T-helper 17 cell (primary cell): Measurements from ENCODE around the gene TBC1D19. TPM values are rescaled to one million over a fixed set of nuclear protein-coding genes. Genes with fewer than 3 reads are reported as not detected.
"Not testable (repeated sequence)": the region's sequence is repeated elsewhere in the genome, so short reads cannot be mapped to it uniquely, and the experiment has no call there.

Source experiments
- ATAC-seq: fragments of 150-1000 bp; cut with Tn5 transposase; 2 replicates; pipeline ENCODE4 v1.10.0; 2021; ENCODE audit warnings: mild to moderate bottlenecking, moderate library complexity
- DNase-seq, 3 donors: peaks; one replicate each; pipeline versions ENCODE4 v3.0.0 to v3.0.0-alpha.2; 2020 to 2021
- H3K9me3 ChIP-seq: one replicate; pipeline ENCODE4 v1.7.0; 2013; ENCODE audit warnings: low read length, mild to moderate bottlenecking; ENCODE audit not compliant: control insufficient read depth, poor library complexity, severe bottlenecking
- H3K27ac Mint-ChIP-seq: one replicate; pipeline ENCODE4 v1.8.0; 2022; ENCODE audit warnings: mild to moderate bottlenecking, moderate library complexity, mixed read lengths
- H3K27me3 Mint-ChIP-seq: one replicate; pipeline ENCODE4 v1.8.0; 2022; ENCODE audit warnings: mixed read lengths
- H3K36me3 Mint-ChIP-seq: one replicate; pipeline ENCODE4 v1.8.0; 2022; ENCODE audit warnings: low read depth, mixed read lengths
- H3K4me1 Mint-ChIP-seq: one replicate; pipeline ENCODE4 v1.8.0; 2022; ENCODE audit warnings: mild to moderate bottlenecking, mixed read lengths
- H3K4me3 Mint-ChIP-seq: one replicate; pipeline ENCODE4 v1.8.0; 2022; ENCODE audit warnings: mild to moderate bottlenecking, moderate library complexity, mixed read lengths
- total RNA-seq, 4 donors: library from RNA in 2 of 4; stranded (reverse) in 2 of 4; gene quantifications; one replicate each; pipeline ENCODE4 v1.2.3 and lab custom pipeline; 2022 to 2026

The TBC1D19 gene, protein sequence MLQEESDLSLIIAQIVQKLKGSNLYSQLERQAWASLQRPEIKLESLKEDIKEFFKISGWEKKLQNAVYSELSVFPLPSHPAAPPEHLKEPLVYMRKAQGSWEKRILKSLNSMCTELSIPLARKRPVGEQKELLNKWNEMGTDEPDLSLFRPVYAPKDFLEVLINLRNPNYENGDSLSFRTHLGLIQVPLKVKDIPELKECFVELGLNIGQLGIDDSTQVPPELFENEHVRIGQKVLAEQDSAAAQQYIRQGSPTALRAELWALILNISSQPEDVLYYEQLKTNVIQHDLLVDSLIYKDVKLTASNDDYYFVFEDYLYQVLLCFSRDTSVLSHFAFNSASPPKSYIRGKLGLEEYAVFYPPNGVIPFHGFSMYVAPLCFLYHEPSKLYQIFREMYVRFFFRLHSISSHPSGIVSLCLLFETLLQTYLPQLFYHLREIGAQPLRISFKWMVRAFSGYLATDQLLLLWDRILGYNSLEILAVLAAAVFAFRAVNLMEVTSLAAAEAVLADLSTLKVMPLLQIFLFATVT
- total RNA-seq (1 to 10 TPM; 7.5 to 9.9 TPM), total RNA-seq (lab: John Stamatoyannopoulos, UW) (12.4 to 14.7 reads per million in 2 donors)

DNA sequence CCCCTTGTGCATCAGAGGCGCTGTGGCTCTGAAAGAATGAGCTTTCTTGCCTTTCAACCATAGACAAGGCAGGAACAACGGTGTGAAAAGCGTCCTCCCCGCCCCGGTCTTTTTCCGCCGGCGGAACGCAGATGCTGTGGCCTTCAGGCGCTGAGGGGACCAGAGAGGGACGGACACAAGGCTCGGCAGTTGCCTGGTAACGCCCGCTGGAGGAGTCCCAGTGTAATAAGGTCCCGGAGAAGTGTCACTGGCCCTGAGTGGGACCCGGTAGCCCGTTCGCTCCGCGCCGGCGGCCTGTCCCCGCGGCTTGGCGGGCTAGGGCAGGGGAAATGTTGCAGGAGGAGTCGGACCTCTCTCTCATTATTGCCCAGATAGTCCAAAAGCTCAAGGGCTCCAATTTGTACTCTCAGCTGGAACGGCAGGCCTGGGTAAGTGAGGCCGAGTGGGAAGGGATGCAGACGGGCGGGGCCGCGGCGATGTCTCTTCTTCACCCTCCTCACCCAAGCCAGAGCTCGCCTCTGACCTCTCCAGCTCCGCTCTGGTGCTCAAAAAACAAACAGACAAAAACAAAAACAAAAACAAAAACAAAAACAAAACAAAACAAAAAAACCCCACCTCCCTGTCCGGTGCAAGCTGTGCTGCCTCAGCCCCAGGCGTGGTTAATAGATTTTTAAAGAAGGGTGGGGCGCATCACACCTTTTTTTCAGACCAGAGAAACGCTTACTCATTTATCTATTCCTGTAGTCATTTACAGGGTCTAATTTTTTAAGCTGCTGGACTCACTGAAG is at the start of gene TBC1D19:
TSS of gene TBC1D19 (plus strand) at position 220 of the 788 bp plus-strand sequence. CDS start at position 330, 110 bp downstream.
- no peaks in the 10 kb centered on the region for H3K36me3 Mint-ChIP-seq
- H3K27ac Mint-ChIP-seq: peak within 1 kb of the TSS; percentile 99
- H3K4me1 Mint-ChIP-seq: peaks cover 20% of the 10 kb centered on the region
- no peaks in the 10 kb centered on the region for H3K9me3 ChIP-seq
- H3K4me3 Mint-ChIP-seq: peak within 1 kb of the TSS; percentile 95
- H3K27me3 Mint-ChIP-seq: no peaks in the 10 kb centered on the region
- ATAC-seq: peak; percentile 93
- DNase-seq: peak; percentile 62 to 86 (median 66)

- H3K27ac Mint-ChIP-seq: no peak overlapping the region
- no peak overlapping the region for H3K4me3 Mint-ChIP-seq
- no peak for ATAC-seq
- no peaks in the 10 kb centered on the region for H3K4me1 Mint-ChIP-seq
- H3K9me3 ChIP-seq: no peaks in the 10 kb centered on the region
- no peaks in the 10 kb centered on the region for H3K27me3 Mint-ChIP-seq
- DNase-seq: no peak
- no peaks in the 10 kb centered on the region for H3K36me3 Mint-ChIP-seq
These were observed 40.9 kb upstream of the TBC1D19 start for GRCh38 chr4:26542991-26543390.

DNA sequence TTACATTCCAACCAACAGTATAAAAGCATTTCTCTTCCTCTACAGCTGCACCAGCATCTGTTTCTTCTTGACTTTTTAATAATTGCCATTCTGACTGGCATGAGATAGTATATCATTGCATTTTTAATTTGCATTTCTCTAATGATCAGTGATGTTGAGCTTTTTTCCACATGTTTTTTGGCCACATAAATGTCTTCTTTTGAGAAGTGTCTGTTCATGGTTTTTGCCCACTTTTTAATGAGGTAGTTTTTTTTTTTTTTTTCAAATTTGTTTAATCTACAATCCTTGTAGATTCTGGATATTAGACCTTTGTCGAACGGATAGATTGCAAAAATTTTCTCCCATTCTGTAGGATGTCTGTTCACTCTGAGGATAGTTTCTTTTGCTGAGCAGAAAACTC is 39.5 kb upstream of the TBC1D19 start:
- DNase-seq (no peak), ATAC-seq (no peak)

DNA sequence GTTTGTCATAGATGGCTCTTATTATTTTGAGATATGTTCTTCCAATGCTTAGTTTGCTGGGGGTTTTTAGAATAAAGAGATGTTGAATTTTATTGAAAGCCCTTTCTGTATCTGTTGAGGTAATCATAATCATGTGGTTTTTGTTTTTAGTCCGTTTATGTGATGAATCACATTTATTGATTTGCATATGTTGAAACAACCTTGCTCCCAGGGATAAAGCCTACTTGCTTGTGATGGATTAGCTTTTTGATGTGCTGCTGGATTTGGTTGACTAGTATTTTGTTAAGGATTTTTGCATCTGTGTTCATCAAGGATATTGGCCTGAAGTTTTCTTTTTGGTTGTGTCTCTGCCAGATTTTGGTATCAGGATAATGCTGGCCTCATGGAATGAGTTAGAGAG is 35.5 kb upstream of the TBC1D19 start:
- ATAC-seq, H3K27me3 Mint-ChIP-seq, H3K4me3 Mint-ChIP-seq, H3K4me1 Mint-ChIP-seq, H3K27ac Mint-ChIP-seq, H3K9me3 ChIP-seq, H3K36me3 Mint-ChIP-seq, DNase-seq: not testable (repeated sequence)

More for the DNA sequence above, 39.5 kb upstream of the TBC1D19 start:
- Mint-ChIP-seq H3K4me1 (no peaks in the 10 kb centered on the region), H3K4me3 (no peak overlapping the region), H3K27me3 (no peaks in the 10 kb centered on the region), H3K27ac (no peak overlapping the region), H3K36me3 (no peaks in the 10 kb centered on the region)
- no peaks in the 10 kb centered on the region for H3K9me3 ChIP-seq

GRCh38 chr4:26557164-26557563 is 26.7 kb upstream of the TBC1D19 start:
- H3K36me3 Mint-ChIP-seq: no peaks in the 10 kb centered on the region
- ATAC-seq: no peak

GRCh38 chr4:26558166-26558895 is 25.6 kb upstream of the TBC1D19 start:
- ATAC-seq (no peak), DNase-seq (no peak)
- no peak overlapping the region for H3K27ac Mint-ChIP-seq
- no peaks in the 10 kb centered on the region for H3K36me3 Mint-ChIP-seq
- no peaks in the 10 kb centered on the region for H3K4me1 Mint-ChIP-seq
- peaks cover 21% of the 10 kb centered on the region for H3K27me3 Mint-ChIP-seq
- no peaks in the 10 kb centered on the region for H3K9me3 ChIP-seq
- H3K4me3 Mint-ChIP-seq: no peak overlapping the region

More at GRCh38 chr4:26557164-26557563, 26.7 kb upstream of the TBC1D19 start:
- Mint-ChIP-seq H3K27me3 (peaks cover 13% of the 10 kb centered on the region), H3K4me1 (no peaks in the 10 kb centered on the region), H3K4me3 (no peak overlapping the region), H3K27ac (no peak overlapping the region)
- no peak for DNase-seq
- no peaks in the 10 kb centered on the region for H3K9me3 ChIP-seq

GRCh38 chr4:26566133-26566532 is 17.8 kb upstream of the TBC1D19 start:
- Mint-ChIP-seq H3K27ac (no peak overlapping the region), H3K36me3 (peaks cover 2% of the 10 kb centered on the region), H3K4me3 (no peak overlapping the region), H3K4me1 (no peaks in the 10 kb centered on the region), H3K27me3 (peaks cover 59% of the 10 kb centered on the region)
- H3K9me3 ChIP-seq: no peaks in the 10 kb centered on the region
- DNase-seq: no peak
- ATAC-seq: no peak

- ATAC-seq: no peak
- H3K27me3 Mint-ChIP-seq: peaks cover 61% of the 10 kb centered on the region
These were observed 15.4 kb upstream of the TBC1D19 start for GRCh38 chr4:26568446-26568994.

DNA sequence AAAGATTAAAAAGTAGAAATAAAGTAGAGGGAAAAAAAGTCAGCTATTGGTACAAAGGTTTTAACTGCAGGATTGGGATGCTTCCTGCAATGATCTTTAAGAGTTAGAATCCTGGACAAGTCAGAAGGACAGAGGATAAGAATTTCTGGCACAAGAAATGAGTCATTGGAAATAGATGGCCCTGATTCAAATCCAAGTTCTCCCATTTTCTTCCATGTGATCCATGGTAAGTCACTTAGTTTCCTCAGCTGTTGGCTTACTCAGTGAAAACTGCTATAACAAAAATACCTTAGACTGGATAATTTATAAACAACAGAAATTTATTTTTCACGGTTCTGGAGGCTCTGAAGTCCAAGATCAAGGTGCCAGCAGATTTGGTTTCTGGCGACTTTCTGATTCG is 13.3 kb upstream of the TBC1D19 start:
- ATAC-seq (no peak), DNase-seq (no peak)
- H3K27me3 Mint-ChIP-seq: peaks cover 47% of the 10 kb centered on the region
- H3K36me3 Mint-ChIP-seq: peaks cover 2% of the 10 kb centered on the region
- H3K4me1 Mint-ChIP-seq: no peaks in the 10 kb centered on the region
- H3K4me3 Mint-ChIP-seq: no peak overlapping the region
- H3K9me3 ChIP-seq: no peaks in the 10 kb centered on the region
- no peak overlapping the region for H3K27ac Mint-ChIP-seq

More at GRCh38 chr4:26568446-26568994, 15.4 kb upstream of the TBC1D19 start:
- H3K36me3 Mint-ChIP-seq: peaks cover 2% of the 10 kb centered on the region
- no peaks in the 10 kb centered on the region for H3K9me3 ChIP-seq
- no peak for DNase-seq
- no peaks in the 10 kb centered on the region for H3K4me1 Mint-ChIP-seq
- no peak overlapping the region for H3K27ac Mint-ChIP-seq
- H3K4me3 Mint-ChIP-seq: no peak overlapping the region

GRCh38 chr4:26573389-26573794 is 10.5 kb upstream of the TBC1D19 start:
- Mint-ChIP-seq H3K4me1 (no peaks in the 10 kb centered on the region), H3K27me3 (peaks cover 50% of the 10 kb centered on the region), H3K4me3 (no peak overlapping the region), H3K27ac (no peak overlapping the region), H3K36me3 (peaks cover 2% of the 10 kb centered on the region)
- no peaks in the 10 kb centered on the region for H3K9me3 ChIP-seq
- DNase-seq (no peak), ATAC-seq (no peak)

GRCh38 chr4:26574563-26574962 is 9.3 kb upstream of the TBC1D19 start:
- no peaks in the 10 kb centered on the region for H3K9me3 ChIP-seq
- ATAC-seq (no peak), DNase-seq (no peak)
- Mint-ChIP-seq H3K27me3 (peaks cover 49% of the 10 kb centered on the region), H3K27ac (no peak overlapping the region), H3K4me1 (no peaks in the 10 kb centered on the region), H3K36me3 (peaks cover 2% of the 10 kb centered on the region), H3K4me3 (no peak overlapping the region)

GRCh38 chr4:26576231-26576739 is 7.6 kb upstream of the TBC1D19 start:
- no peak for ATAC-seq
- no peak overlapping the region for H3K27ac Mint-ChIP-seq
- H3K4me1 Mint-ChIP-seq: no peaks in the 10 kb centered on the region

More at GRCh38 chr4:26576231-26576739, 7.6 kb upstream of the TBC1D19 start:
- peaks cover 43% of the 10 kb centered on the region for H3K27me3 Mint-ChIP-seq
- no peak for DNase-seq
- H3K4me3 Mint-ChIP-seq: no peak overlapping the region
- no peaks in the 10 kb centered on the region for H3K36me3 Mint-ChIP-seq
- H3K9me3 ChIP-seq: no peaks in the 10 kb centered on the region
